ENCODE data around the gene HYLS1. TPM values are rescaled to one million over a fixed set of nuclear protein-coding genes. Genes with fewer than 3 reads are reported as not detected.

The HYLS1 gene
- total RNA-seq, 2 donors from 2014 or later: 5.6 to 8.2 TPM

GRCh38 chr11:125948278-125949051, 61.0 kb downstream of the HYLS1 start:
- no peak overlapping the region for H3K4me3 ChIP-seq
- TF ChIP-seq, protein P1, sequence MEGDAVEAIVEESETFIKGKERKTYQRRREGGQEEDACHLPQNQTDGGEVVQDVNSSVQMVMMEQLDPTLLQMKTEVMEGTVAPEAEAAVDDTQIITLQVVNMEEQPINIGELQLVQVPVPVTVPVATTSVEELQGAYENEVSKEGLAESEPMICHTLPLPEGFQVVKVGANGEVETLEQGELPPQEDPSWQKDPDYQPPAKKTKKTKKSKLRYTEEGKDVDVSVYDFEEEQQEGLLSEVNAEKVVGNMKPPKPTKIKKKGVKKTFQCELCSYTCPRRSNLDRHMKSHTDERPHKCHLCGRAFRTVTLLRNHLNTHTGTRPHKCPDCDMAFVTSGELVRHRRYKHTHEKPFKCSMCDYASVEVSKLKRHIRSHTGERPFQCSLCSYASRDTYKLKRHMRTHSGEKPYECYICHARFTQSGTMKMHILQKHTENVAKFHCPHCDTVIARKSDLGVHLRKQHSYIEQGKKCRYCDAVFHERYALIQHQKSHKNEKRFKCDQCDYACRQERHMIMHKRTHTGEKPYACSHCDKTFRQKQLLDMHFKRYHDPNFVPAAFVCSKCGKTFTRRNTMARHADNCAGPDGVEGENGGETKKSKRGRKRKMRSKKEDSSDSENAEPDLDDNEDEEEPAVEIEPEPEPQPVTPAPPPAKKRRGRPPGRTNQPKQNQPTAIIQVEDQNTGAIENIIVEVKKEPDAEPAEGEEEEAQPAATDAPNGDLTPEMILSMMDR (IDR thresholded peaks at IDR 0.05): no peak
- no peaks in the 10 kb centered on the region for H3K9me3 ChIP-seq
- DNase-seq: no peak
- no peak overlapping the region for H3K27ac ChIP-seq
- H3K36me3 ChIP-seq: no peaks in the 10 kb centered on the region
- intact Hi-C loops (cut with DNase I): no loop called here
- H3K9ac ChIP-seq (ENCODE audit: low read depth in 2 of 2, low read length in 2 of 2): no peak overlapping the region
- no peaks in the 10 kb centered on the region for H3K27me3 ChIP-seq
- no peaks in the 10 kb centered on the region for H3K4me1 ChIP-seq

GRCh38 chr11:125949271-125950177, 62.1 kb downstream of the HYLS1 start:
- Histone ChIP-seq H3K9me3 (no peaks in the 10 kb centered on the region), H3K36me3 (no peaks in the 10 kb centered on the region), H3K27me3 (no peaks in the 10 kb centered on the region), H3K27ac (no peak overlapping the region), H3K4me3 (no peak overlapping the region), H3K4me1 (no peaks in the 10 kb centered on the region), H3K9ac (ENCODE audit: low read depth in 2 of 2, low read length in 2 of 2) (no peak overlapping the region)
- TF ChIP-seq, protein P1 (IDR thresholded peaks at IDR 0.05): no peak
- DNase-seq: no peak
- intact Hi-C loops (cut with DNase I): no loop called here

DNA sequence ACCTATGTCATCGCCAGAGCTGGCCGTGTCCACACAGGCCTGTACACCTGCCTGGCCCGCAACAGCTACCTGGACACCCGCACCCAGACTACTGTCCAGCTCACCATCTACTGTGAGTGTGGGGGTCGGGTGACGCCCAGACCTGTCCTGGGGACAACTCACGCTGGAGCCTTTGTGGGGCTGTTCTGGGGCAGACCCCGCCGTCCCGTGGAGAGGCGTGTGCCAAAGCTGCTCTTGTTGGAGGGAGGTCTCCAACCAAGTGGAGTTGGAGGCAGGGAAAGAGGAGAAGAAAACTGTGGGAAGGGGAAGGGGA, 62.7 kb downstream of the HYLS1 start:
- no peaks in the 10 kb centered on the region for H3K4me1 ChIP-seq
- H3K4me3 ChIP-seq: no peak overlapping the region
- no peaks in the 10 kb centered on the region for H3K36me3 ChIP-seq
- H3K9ac ChIP-seq (ENCODE audit: low read depth in 2 of 2, low read length in 2 of 2): no peak overlapping the region
- no peaks in the 10 kb centered on the region for H3K27me3 ChIP-seq
- TF ChIP-seq, protein P1 (IDR thresholded peaks at IDR 0.05): no peak
- no peak for DNase-seq
- intact Hi-C loops (cut with DNase I): no loop called here
- no peak overlapping the region for H3K27ac ChIP-seq
- H3K9me3 ChIP-seq: no peaks in the 10 kb centered on the region

Other genes starting within 250 kb of the HYLS1 start
- not detected for gene ACRV1, start 206.8 kb upstream of the HYLS1 start, total RNA-seq
- gene PATE1, start 141.4 kb upstream of the HYLS1 start, total RNA-seq: not detected
- gene PATE2, start 108.8 kb upstream of the HYLS1 start, total RNA-seq: not detected
- not detected for gene PATE3, start 99.5 kb upstream of the HYLS1 start, total RNA-seq
- not detected for gene PATE4, start 54.4 kb upstream of the HYLS1 start, total RNA-seq
- 1 to 10 TPM; 6.8 to 8.4 TPM for gene PUS3, start 15.5 kb downstream of the HYLS1 start, total RNA-seq
- gene DDX25, start 16.8 kb downstream of the HYLS1 start, total RNA-seq: under 1 TPM in 1 of 2 donors, not detected in 1; 0.16 TPM
- not detected for gene VSIG10L2, start 58.4 kb downstream of the HYLS1 start, total RNA-seq
- gene CDON, start 175.2 kb downstream of the HYLS1 start, total RNA-seq: 10 to 100 TPM in 1 of 2 donors, 1 to 10 TPM in 1; 2.3 to 10.5 TPM